RWPE2 (cell line): ENCODE measurements around the gene ADCY2.
A peak's percentile ranks its signal among the peaks of the same experiment; 100 is the strongest.

Experiments
- ATAC-seq: fragments of 200-7000 bp; cut with Tn5 transposase; 3 replicates; pipeline ENCODE4 v1.9.1; 2021; ENCODE audit warnings: low read depth
- DNase-seq: peaks from one replicate; pipeline ENCODE4 v3.0.0-alpha.2; 2020; ENCODE audit warnings: low spot score
- H3K27ac ChIP-seq: fragments of 450-650 bp; 2 replicates; pipeline ENCODE4 v1.5.1; 2017; ENCODE audit warnings: mild to moderate bottlenecking; ENCODE audit not compliant: poor library complexity, severe bottlenecking
- H3K27me3 ChIP-seq: fragments of 250-450 bp; sonication (Bioruptor Pico); 2 replicates; pipeline ENCODE4 v1.5.1; 2021; ENCODE audit warnings: mild to moderate bottlenecking, moderate library complexity; ENCODE audit not compliant: insufficient read depth, poor library complexity, severe bottlenecking
- H3K36me3 ChIP-seq: fragments of 250-450 bp; sonication (Bioruptor Pico); 2 replicates; pipeline ENCODE4 v1.5.1; 2020; ENCODE audit warnings: low read depth, mild to moderate bottlenecking, moderate library complexity
- H3K4me1 ChIP-seq: fragments of 250-450 bp; sonication (Bioruptor Pico); 2 replicates; pipeline ENCODE4 v1.5.1; 2021; ENCODE audit warnings: mild to moderate bottlenecking, moderate library complexity; ENCODE audit not compliant: insufficient read depth, poor library complexity, severe bottlenecking
- H3K4me3 ChIP-seq: fragments of 250-450 bp; sonication (Bioruptor Pico); 2 replicates; pipeline ENCODE4 v1.5.1; 2021; ENCODE audit warnings: mild to moderate bottlenecking, moderate library complexity; ENCODE audit not compliant: severe bottlenecking
- H3K9me3 ChIP-seq: fragments of 250-450 bp; sonication (Bioruptor Pico); 2 replicates; pipeline ENCODE4 v1.5.1; 2021; ENCODE audit warnings: mild to moderate bottlenecking, moderate library complexity; ENCODE audit not compliant: severe bottlenecking
- TF ChIP-seq, protein P1 (sequence below): fragments of 450-650 bp; IDR thresholded peaks from one replicate; pipeline ENCODE4 v1.5.1; 2017; ENCODE audit warnings: mild to moderate bottlenecking, moderate library complexity; ENCODE audit not compliant: poor library complexity, severe bottlenecking

The ADCY2 gene

DNA sequence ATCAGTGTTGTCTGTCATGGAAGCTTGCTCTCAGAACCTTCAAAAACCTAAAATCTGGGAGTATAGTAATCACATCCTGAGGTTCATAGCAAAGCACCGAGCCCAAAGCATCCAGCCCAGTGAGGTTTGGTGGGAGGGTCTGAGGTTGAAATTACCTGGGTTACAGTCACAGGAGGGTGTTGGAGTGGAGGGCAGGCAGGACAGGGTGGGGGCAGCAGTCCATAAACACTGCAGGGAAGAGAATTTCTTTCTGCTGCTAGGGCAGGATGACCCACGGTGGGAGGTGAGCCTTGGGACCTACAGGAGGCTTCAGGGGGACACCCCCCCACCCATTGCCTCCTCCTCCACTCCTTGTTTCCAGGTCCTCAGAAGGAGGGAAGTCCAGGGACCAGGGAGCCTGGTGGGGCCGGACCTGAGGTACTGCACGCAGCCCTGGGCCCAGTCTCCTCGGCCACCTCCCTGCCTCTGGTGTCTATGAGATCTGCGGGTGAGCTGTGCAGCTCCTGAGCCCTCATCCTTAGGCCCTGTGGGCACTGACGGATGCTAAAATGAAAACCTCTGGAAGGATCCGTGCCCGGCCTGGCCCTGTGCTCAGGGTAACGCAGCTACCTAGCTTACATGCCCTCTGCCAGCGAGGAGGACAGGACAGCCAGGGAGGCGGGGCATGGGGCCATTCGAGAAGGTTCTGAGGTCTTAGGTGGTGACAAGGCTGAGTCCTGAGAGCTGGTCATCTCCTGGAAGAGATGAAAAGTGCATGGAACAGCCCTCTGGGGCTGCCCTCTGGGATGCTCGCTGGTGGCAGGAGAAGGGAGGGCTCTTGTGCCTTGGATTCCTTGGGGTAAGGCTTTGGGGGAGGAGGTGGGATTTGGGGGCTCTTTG, 1.8 kb upstream of the ADCY2 start:
- H3K4me1 ChIP-seq, result no peaks in the 10 kb centered on the region
- ATAC-seq (0 out of 3 replicates have a peak, but pooled peaks have one; percentile 8), DNase-seq (peak; percentile 65)
- H3K36me3 ChIP-seq, result no peaks in the 10 kb centered on the region
- no peaks in the 10 kb centered on the region for H3K9me3 ChIP-seq
- TF ChIP-seq, protein P1, sequence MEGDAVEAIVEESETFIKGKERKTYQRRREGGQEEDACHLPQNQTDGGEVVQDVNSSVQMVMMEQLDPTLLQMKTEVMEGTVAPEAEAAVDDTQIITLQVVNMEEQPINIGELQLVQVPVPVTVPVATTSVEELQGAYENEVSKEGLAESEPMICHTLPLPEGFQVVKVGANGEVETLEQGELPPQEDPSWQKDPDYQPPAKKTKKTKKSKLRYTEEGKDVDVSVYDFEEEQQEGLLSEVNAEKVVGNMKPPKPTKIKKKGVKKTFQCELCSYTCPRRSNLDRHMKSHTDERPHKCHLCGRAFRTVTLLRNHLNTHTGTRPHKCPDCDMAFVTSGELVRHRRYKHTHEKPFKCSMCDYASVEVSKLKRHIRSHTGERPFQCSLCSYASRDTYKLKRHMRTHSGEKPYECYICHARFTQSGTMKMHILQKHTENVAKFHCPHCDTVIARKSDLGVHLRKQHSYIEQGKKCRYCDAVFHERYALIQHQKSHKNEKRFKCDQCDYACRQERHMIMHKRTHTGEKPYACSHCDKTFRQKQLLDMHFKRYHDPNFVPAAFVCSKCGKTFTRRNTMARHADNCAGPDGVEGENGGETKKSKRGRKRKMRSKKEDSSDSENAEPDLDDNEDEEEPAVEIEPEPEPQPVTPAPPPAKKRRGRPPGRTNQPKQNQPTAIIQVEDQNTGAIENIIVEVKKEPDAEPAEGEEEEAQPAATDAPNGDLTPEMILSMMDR, result no peak
- H3K27me3 ChIP-seq, result peaks cover 51% of the 10 kb centered on the region
- no peak overlapping the region for H3K27ac ChIP-seq
- H3K4me3 ChIP-seq, result no peak overlapping the region

DNA sequence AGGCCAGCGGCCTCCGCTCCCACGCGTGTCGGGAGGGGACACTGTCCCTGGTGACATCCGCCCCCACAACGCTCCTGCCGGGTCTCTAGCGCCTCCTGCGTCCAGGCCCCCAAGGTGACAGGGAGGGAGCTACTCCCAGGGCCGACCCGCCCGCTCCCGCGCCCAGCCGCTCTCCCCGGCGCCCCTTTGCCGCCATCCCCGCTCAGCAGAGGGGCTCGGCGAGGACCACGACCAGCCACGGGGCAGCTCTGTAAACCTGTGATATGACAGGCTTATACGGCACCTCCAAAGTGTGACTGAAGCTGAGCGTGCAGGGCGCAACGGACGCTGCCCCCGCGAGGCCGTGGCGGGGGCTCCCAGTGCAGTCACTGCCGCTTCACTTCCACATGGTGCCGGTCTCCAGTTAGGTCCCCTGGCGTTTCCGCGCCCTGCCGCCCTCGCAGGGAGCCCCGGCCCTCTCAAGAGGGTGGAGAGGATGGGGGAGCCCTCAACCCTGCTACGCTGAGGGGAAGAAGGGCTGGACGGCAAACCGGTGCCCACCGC, 978 bp upstream of the ADCY2 start:
- Histone ChIP-seq H3K36me3 (no peaks in the 10 kb centered on the region), H3K9me3 (no peaks in the 10 kb centered on the region), H3K4me1 (no peaks in the 10 kb centered on the region), H3K27me3 (peaks cover 53% of the 10 kb centered on the region), H3K4me3 (no peak overlapping the region), H3K27ac (no peak overlapping the region)
- TF ChIP-seq, protein P1, result no peak
- DNase-seq (peak; percentile 68), ATAC-seq (no peak)

DNA sequence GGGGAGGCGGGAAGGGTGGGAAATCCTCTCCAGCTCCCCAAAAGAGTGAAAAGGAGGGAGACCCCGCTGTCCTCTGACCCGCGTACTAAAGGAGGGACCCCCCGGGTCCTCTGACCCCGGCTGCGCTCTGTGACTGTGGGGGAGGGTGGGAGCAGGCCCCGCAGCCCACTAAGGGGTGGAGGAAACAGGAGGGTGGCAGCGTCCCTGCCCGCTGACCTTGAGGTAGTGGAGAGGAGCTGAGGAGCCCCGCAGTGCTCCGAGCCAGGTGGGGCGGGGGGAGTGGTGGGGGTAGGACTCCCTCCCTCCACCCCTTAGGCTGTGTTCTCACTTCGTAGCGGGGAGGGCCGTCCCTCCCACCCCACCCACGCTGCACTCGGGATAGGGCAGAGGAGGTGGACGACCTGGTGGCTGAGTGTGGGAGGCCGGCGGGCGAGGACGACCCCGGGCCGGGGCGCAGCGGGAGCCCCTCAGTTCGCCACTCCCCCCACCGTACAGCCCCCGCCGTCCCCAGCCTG, 449 bp upstream of the ADCY2 start:
- Histone ChIP-seq H3K4me3 (no peak overlapping the region), H3K27me3 (peaks cover 53% of the 10 kb centered on the region), H3K9me3 (no peaks in the 10 kb centered on the region), H3K27ac (no peak overlapping the region), H3K4me1 (no peaks in the 10 kb centered on the region), H3K36me3 (no peaks in the 10 kb centered on the region)
- ATAC-seq (no peak), DNase-seq (no peak)
- TF ChIP-seq, protein P1, result no peak

DNA sequence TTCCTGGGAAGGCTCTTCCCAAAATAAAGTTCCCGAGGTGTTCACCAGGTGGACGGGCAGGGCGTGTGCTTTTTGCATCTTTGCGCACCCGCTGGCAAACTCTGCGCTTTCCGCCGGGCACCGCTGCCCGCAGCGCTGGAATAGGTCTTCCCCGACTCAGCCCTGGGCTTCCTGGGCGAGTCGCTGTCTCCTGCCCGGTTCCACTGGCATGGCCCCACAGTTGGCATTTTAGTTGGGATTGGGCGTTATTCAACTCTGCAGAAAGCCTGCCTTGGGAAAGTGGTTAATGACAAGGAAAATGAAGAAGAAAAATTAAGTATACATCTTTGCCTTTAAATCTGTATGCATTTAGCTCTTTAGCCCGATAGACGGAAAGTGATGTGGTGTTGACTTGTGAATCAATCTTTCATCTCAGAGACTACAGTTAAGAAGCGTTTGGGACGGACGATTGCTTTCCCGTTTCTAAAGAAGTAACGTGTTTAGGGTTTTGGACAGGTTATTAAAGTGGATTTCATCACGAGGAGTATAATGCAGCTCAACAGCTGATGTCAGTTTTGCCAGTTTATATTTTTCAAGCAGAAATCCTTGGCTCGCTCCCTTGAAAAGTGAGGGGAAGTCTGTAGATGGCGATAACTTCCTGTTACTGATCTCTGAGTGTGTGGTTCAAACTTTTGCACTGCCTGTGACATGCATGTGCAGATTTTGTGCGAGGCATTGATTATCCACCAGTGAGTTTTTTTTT, 946 bp downstream of the ADCY2 start:
- Histone ChIP-seq H3K27me3 (peaks cover 49% of the 10 kb centered on the region), H3K9me3 (no peaks in the 10 kb centered on the region), H3K27ac (no peak overlapping the region), H3K4me3 (no peak overlapping the region), H3K4me1 (no peaks in the 10 kb centered on the region), H3K36me3 (no peaks in the 10 kb centered on the region)
- ATAC-seq, result peak; percentile 22; the same call in 2 of the 3 replicates
- DNase-seq, result no peak
- TF ChIP-seq, protein P1, result no peak
